Measurements from ENCODE around the gene ZEB2.

ZEB2 gene

DNA sequence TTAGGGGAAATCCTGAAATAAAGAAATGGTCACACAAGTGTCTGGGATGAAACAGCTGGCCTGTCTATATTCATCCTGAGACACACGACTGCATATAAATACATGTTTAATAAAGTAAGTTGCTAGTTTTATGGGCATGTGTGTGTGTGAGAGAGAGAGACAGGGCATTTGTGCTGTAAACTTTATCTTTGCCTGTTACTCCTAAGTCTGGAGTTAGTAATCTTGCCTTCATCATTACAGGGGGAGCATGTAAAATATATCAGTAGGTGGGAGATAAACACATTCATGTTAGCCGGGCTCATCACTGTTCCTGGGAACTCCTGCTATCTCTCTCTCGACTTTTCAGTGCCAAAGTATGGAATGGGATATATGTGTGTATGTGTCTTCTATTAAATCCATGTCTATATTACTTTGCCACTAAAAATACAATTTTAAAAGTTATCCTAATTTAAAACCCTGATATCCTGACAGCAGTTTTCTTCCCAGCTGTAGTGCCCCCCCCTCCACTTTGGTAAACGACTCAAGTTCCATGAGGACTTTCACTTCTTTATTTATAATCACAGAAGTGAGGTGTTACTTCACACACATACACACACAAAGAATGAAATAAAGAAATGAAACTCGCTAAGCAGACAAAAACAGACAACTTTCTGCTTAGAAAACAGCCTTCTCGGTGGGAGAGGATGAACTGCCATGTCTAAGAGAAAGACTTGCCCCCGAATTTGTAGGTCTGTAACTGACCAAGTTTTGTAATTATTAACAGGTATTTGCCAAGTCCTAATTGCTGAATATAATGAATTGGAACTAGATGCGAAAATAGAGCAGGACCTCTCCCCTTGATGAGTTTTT is 947 bp downstream of the ZEB2 start:
- TF ChIP-seq, protein P1, sequence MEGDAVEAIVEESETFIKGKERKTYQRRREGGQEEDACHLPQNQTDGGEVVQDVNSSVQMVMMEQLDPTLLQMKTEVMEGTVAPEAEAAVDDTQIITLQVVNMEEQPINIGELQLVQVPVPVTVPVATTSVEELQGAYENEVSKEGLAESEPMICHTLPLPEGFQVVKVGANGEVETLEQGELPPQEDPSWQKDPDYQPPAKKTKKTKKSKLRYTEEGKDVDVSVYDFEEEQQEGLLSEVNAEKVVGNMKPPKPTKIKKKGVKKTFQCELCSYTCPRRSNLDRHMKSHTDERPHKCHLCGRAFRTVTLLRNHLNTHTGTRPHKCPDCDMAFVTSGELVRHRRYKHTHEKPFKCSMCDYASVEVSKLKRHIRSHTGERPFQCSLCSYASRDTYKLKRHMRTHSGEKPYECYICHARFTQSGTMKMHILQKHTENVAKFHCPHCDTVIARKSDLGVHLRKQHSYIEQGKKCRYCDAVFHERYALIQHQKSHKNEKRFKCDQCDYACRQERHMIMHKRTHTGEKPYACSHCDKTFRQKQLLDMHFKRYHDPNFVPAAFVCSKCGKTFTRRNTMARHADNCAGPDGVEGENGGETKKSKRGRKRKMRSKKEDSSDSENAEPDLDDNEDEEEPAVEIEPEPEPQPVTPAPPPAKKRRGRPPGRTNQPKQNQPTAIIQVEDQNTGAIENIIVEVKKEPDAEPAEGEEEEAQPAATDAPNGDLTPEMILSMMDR (IDR thresholded peaks at IDR 0.05; ENCODE audit: insufficient read depth, low read length, poor library complexity, severe bottlenecking) = no peak
- DNase-seq (ENCODE audit: extremely low read depth, insufficient read length) = no peak
- H3K27me3 ChIP-seq (replicated peaks; ENCODE audit: control insufficient read depth, insufficient read depth, low read length) = peaks cover 9% of the 10 kb centered on the region
- H3K36me3 ChIP-seq (ENCODE audit: control insufficient read depth, insufficient read depth, low read length) = no peaks in the 10 kb centered on the region
- H3K4me3 ChIP-seq (replicated peaks; ENCODE audit: low read depth, low read length) = no peak overlapping the region

DNA sequence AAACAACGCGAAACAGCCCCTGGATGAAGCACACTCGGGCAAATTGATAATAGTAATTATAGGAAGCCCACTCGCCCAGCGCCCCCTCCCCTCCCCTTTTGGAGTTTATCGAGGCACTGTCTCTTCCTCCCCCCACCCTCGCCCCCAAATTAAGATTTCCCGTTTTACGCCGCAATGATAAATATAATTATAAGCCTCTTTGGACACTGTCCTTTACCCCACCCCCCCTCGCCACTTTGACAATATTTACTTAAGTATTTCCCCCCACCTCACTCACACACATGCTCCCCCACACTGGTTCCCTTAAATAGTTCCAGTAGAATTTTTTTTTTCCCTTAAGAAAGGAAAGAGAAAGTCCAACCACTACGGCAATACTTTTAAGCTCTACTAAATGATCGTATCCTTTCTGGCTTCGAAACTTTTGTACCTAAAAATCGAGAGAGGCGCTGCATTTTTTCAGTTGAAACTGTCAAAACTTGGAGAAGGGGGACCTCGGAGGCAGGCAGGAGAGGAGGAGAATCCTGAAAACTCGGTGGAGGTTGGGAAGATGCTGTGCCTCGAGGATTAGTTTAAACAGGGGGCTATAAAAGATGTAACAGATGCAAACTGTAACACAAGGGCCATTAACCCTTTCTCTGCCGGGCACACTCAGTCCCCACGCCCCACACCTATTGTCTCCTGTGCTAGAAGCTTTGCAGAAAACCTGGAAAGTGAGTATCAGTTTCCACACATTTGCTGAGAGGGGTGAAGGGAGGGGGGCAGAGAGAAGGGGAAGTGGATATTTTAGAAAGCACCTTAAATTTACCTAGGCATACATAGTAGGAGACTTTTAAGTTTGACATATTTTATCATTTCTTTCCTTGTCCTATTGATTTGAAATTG is 1.8 kb downstream of the ZEB2 start:
- no peaks in the 10 kb centered on the region for H3K36me3 ChIP-seq (ENCODE audit: control insufficient read depth, insufficient read depth, low read length)
- no peak for DNase-seq (ENCODE audit: extremely low read depth, insufficient read length)
- H3K27me3 ChIP-seq (replicated peaks; ENCODE audit: control insufficient read depth, insufficient read depth, low read length) = peaks cover 7% of the 10 kb centered on the region
- TF ChIP-seq, protein P1 (IDR thresholded peaks at IDR 0.05; ENCODE audit: insufficient read depth, low read length, poor library complexity, severe bottlenecking) = no peak
- peak overlapping the region; percentile 65 for H3K4me3 ChIP-seq (replicated peaks; ENCODE audit: low read depth, low read length)

DNA sequence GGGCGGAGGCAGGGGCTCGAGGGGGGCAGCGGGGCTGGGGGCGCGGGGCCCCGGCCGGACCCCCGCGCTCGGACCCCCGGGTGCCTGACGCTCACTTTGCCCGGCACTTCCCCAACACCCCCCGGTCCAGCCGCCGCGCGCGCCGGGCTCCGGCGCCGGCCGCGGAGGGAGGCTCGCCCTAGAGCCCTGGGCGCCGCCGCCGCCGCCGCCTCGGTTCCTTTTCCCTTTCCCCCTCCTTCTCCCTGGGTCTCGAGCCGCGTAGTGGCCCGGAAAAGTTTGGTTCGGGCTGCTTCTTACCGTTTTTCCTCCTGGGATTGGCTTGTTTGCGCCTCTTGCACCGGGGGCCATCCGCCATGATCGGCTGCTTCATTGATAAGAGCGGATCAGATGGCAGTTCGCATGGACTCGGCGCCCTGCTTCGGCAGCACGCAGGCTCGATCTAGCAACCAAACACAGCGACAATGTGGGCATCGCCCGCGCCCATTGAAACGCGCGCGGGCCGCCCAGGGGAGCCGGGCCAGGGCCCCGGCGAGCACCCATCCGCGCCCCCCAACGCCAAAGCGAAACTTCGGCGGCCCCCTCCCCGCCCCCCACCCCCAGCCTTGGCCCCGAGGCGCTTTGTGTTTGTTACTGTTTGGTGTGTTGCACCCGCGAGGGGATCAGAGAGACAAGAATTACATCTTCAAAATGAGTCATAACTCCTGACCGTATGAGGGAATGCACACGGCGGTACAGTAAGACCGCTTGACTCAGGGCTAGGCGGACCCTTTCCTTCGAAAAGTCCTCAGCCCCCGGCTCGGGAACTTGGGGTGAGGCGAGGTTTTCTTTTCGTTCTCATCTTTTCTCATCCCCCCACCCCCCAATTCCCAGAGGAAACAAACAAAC is 2.7 kb downstream of the ZEB2 start:
- TF ChIP-seq, protein P1 (IDR thresholded peaks at IDR 0.05; ENCODE audit: insufficient read depth, low read length, poor library complexity, severe bottlenecking) = no peak
- peak overlapping the region; percentile 65 for H3K4me3 ChIP-seq (replicated peaks; ENCODE audit: low read depth, low read length)
- peaks cover 12% of the 10 kb centered on the region for H3K27me3 ChIP-seq (replicated peaks; ENCODE audit: control insufficient read depth, insufficient read depth, low read length)
- peak; percentile 42 for DNase-seq (ENCODE audit: extremely low read depth, insufficient read length)
- H3K36me3 ChIP-seq (ENCODE audit: control insufficient read depth, insufficient read depth, low read length) = no peaks in the 10 kb centered on the region

DNA sequence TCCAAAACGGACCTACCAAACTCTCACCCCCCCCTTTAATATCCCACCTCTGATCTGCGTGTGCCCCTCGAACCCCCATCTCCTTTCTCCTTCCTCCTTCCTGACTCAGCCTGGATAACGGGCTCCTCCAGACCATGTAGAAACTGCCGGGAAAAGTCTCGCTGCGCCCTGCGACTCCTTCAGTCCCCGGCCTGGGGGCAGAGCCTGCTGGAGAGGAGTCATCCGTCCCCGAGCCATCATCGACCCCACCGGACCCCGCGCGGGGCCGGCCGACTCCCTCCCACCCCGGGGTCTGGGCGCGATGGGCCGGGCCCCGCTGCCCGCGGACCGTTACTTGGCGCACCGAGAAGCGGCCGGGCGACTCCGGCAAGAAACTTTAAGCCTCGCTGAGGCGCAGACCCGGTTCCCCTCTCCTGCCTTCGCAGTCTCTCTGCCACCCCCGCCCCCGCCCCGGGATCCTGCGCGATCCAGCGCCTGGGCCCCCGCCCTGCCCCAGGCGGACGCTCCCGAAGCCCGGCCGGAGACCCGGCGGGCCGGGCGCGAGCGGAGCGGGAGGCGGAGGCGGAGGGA is 3.4 kb downstream of the ZEB2 start:
- no peak for DNase-seq (ENCODE audit: extremely low read depth, insufficient read length)
- Histone ChIP-seq H3K27me3 (replicated peaks; ENCODE audit: control insufficient read depth, insufficient read depth, low read length) (peaks cover 12% of the 10 kb centered on the region), H3K4me3 (replicated peaks; ENCODE audit: low read depth, low read length) (peak overlapping the region; percentile 65), H3K36me3 (ENCODE audit: control insufficient read depth, insufficient read depth, low read length) (no peaks in the 10 kb centered on the region)
- TF ChIP-seq, protein P1 (IDR thresholded peaks at IDR 0.05; ENCODE audit: insufficient read depth, low read length, poor library complexity, severe bottlenecking) = no peak
